PC-9 (cell line): ENCODE measurements around the gene TBC1D8. TPM values are rescaled to one million over a fixed set of nuclear protein-coding genes. Genes with fewer than 3 reads are reported as not detected.

ENCODE experiments used
- BruUV-seq: library from RNA; stranded (reverse); fragments of 400-500 nt; replicated peaks from 2 replicates; lab custom pipeline; 2021; lab: Mats Ljungman, UMichigan
- CTCF ChIA-PET: fragments of 300-600 bp; sonication (Branson Sonifier 250); formaldehyde crosslinking; loops from one replicate; lab custom pipeline; 2022; ENCODE audit warnings: antibody characterized with exemption; lab: Charles Lee
- POLR2A ChIA-PET: fragments of 300-600 bp; sonication (Branson Sonifier 250); formaldehyde crosslinking; loops from one replicate; lab custom pipeline; 2022; ENCODE audit warnings: antibody characterized with exemption; ENCODE audit not compliant: unreplicated experiment; lab: Charles Lee
- DNase-seq, 2 experiments: peaks; one replicate each; pipeline versions ENCODE4 v3.0.0 to v3.0.0-alpha.2; 2015 to 2022; ENCODE audit warnings: mixed read lengths in 1 of 2
- H2AFZ ChIP-seq: fragments of 200-600 bp; sonication (generic); 2 replicates; pipeline ENCODE4 v1.8.1; 2017; ENCODE audit warnings: antibody characterized with exemption
- H3F3A ChIP-seq: fragments of 200-600 bp; sonication (generic); 2 replicates; pipeline ENCODE4 v1.8.1; 2017; ENCODE audit warnings: antibody characterized with exemption, mild to moderate bottlenecking, low read depth; ENCODE audit not compliant: insufficient read depth
- H3K27ac ChIP-seq: fragments of 200-600 bp; sonication (generic); 2 replicates; pipeline ENCODE4 v1.6.1; 2016; ENCODE audit warnings: mixed run types
- H3K27me3 ChIP-seq: fragments of 200-600 bp; sonication (generic); 2 replicates; pipeline ENCODE4 v1.6.1; 2016; ENCODE audit warnings: low read depth, mixed run types; ENCODE audit not compliant: insufficient read depth
- H3K36me3 ChIP-seq: fragments of 200-600 bp; sonication (generic); 2 replicates; pipeline ENCODE4 v1.6.1; 2016; ENCODE audit warnings: low read depth, mixed run types
- H3K4me1 ChIP-seq: fragments of 200-600 bp; sonication (generic); replicated peaks from 2 replicates; pipeline ENCODE4 v1.6.1; 2016; ENCODE audit warnings: mixed run types; ENCODE audit not compliant: insufficient read depth
- H3K4me2 ChIP-seq: fragments of 200-600 bp; sonication (generic); 2 replicates; pipeline ENCODE4 v1.6.1; 2017; ENCODE audit warnings: mixed run types
- H3K4me3 ChIP-seq: fragments of 200-600 bp; sonication (generic); 2 replicates; pipeline ENCODE4 v1.6.1; 2016; ENCODE audit warnings: mixed run types
- H3K79me2 ChIP-seq: fragments of 200-600 bp; sonication (generic); 2 replicates; pipeline ENCODE4 v1.6.1; 2017; ENCODE audit warnings: low read depth, mixed run types
- H3K9me2 ChIP-seq: fragments of 200-600 bp; sonication (generic); 2 replicates; pipeline ENCODE4 v1.8.1; 2017; ENCODE audit warnings: mild to moderate bottlenecking; ENCODE audit not compliant: insufficient read depth
- H3K9me3 ChIP-seq: fragments of 200-600 bp; sonication (generic); 2 replicates; pipeline ENCODE4 v1.8.1; 2016; ENCODE audit warnings: low read depth; ENCODE audit not compliant: insufficient read depth
- H4K20me1 ChIP-seq: fragments of 200-600 bp; sonication (generic); 2 replicates; pipeline ENCODE4 v1.8.1; 2017; ENCODE audit not compliant: insufficient read depth
- CTCF ChIP-seq: fragments of 200-600 bp; sonication (generic); conservative IDR thresholded peaks from 2 replicates; pipeline ENCODE4 v1.6.1; 2017; ENCODE audit warnings: mixed run types, antibody characterized with exemption, mild to moderate bottlenecking, moderate library complexity
- EZH2 ChIP-seq: fragments of 200-600 bp; sonication (generic); IDR thresholded peaks from 2 replicates; pipeline ENCODE4 v1.8.0; 2017; ENCODE audit warnings: antibody characterized with exemption, low read depth
- intact Hi-C: fragments of 100-400 bp; cut with micrococcal nuclease; formaldehyde crosslinking; loops from one replicate; pipeline ENCODE4 v1.10.0; 2022; ENCODE audit not compliant: unreplicated experiment
- total RNA-seq: library from RNA; stranded (reverse); gene quantifications from 2 replicates; pipeline ENCODE4 v1.2.3, GENCODE V29; 2021

Gene TBC1D8
- total RNA-seq, 1 experiment from 2014 or later = 25.2 TPM

GRCh38 chr2:101160454-101160853 lies 9.3 kb upstream of the TBC1D8 start:
- H3K36me3 ChIP-seq = no peaks in the 10 kb centered on the region
- no peak overlapping the region for H2AFZ ChIP-seq
- CTCF ChIA-PET = no interaction called here
- H3F3A ChIP-seq = no peaks in the 10 kb centered on the region
- no peaks in the 10 kb centered on the region for H4K20me1 ChIP-seq
- H3K4me1 ChIP-seq = peaks cover 6% of the 10 kb centered on the region; the same call in 1 of the 2 replicates
- H3K79me2 ChIP-seq = no peaks in the 10 kb centered on the region
- H3K4me2 ChIP-seq = no peak overlapping the region
- intact Hi-C loops = no loop called here
- no TSS peak for BruUV-seq
- TF ChIP-seq CTCF = no peak
- TF ChIP-seq EZH2 = no peak
- no peaks in the 10 kb centered on the region for H3K9me2 ChIP-seq
- POLR2A ChIA-PET = no interaction called here
- peak; percentile 35 to 78 for DNase-seq
- H3K9me3 ChIP-seq = no peaks in the 10 kb centered on the region
- H3K27me3 ChIP-seq = no peaks in the 10 kb centered on the region
- H3K4me3 ChIP-seq = no peak overlapping the region
- no peak overlapping the region for H3K27ac ChIP-seq

- Histone ChIP-seq H3K4me1 (peaks cover 6% of the 10 kb centered on the region; the same call in 1 of the 2 replicates), H3K4me3 (no peak overlapping the region), H3K27me3 (no peaks in the 10 kb centered on the region), H3K36me3 (no peaks in the 10 kb centered on the region), H3K27ac (no peak overlapping the region), H3K79me2 (no peaks in the 10 kb centered on the region), H3K4me2 (no peak overlapping the region), H2AFZ (no peak overlapping the region), H3F3A (no peaks in the 10 kb centered on the region), H3K9me3 (no peaks in the 10 kb centered on the region), H3K9me2 (no peaks in the 10 kb centered on the region), H4K20me1 (no peaks in the 10 kb centered on the region)
- BruUV-seq = no TSS peak
- intact Hi-C loops = no loop called here
- no peak for DNase-seq
- TF ChIP-seq CTCF (no peak), EZH2 (no peak)
- CTCF ChIA-PET = interaction anchor here (0.6 kb wide), 1 partner anchor 36 kb away, joined by 4 read pairs; no protein-coding TSS in a partner anchor
- POLR2A ChIA-PET = interaction anchor here (0.7 kb wide), 1 partner anchor 205 kb away, joined by 4 read pairs; no protein-coding TSS in a partner anchor
Observed at GRCh38 chr2:101159526-101159925, 8.3 kb upstream of the TBC1D8 start.

- ChIA-PET POLR2A (no interaction called here), CTCF (interaction anchor here (1.1 kb wide), 1 partner anchor 48 kb away, joined by 4 read pairs; no protein-coding TSS in a partner anchor)
- BruUV-seq = no TSS peak
- Histone ChIP-seq H3K9me3 (no peaks in the 10 kb centered on the region), H3K27ac (no peak overlapping the region), H3K36me3 (no peaks in the 10 kb centered on the region), H3K4me2 (no peak overlapping the region), H3K4me1 (peaks cover 6% of the 10 kb centered on the region; the same call in 1 of the 2 replicates), H3K4me3 (no peak overlapping the region), H3K27me3 (no peaks in the 10 kb centered on the region), H3K9me2 (no peaks in the 10 kb centered on the region), H4K20me1 (no peaks in the 10 kb centered on the region), H3F3A (no peaks in the 10 kb centered on the region; the same call in 1 of the 2 replicates), H3K79me2 (no peaks in the 10 kb centered on the region), H2AFZ (no peak overlapping the region)
- no peak for TF ChIP-seq CTCF
- no peak for TF ChIP-seq EZH2
- DNase-seq = no peak
- intact Hi-C loops = no loop called here
Observed at GRCh38 chr2:101157272-101157671, 6.1 kb upstream of the TBC1D8 start.
